Brain microvascular endothelial cell (primary cell): Measurements from ENCODE around the gene LST1.

ENCODE experiments used
- DNase-seq: peaks from one replicate; pipeline ENCODE4 v3.0.0-alpha.2; 2020
- H3K27ac ChIP-seq: fragments of 250-450 bp; sonication (Bioruptor Pico); 2 replicates; pipeline ENCODE4 v1.5.1; 2020; ENCODE audit warnings: mild to moderate bottlenecking, moderate library complexity
- H3K27me3 ChIP-seq: fragments of 250-450 bp; sonication (Bioruptor Pico); replicated peaks from 2 replicates; pipeline ENCODE4 v1.5.1; 2020; ENCODE audit warnings: mild to moderate bottlenecking
- H3K36me3 ChIP-seq: fragments of 250-450 bp; sonication (Bioruptor Pico); replicated peaks from 2 replicates; pipeline ENCODE4 v1.5.1; 2020; ENCODE audit warnings: mild to moderate bottlenecking
- H3K4me3 ChIP-seq: 2 replicates; pipeline ENCODE4 v1.5.1; 2011; ENCODE audit warnings: low read depth, mild to moderate bottlenecking, control low read depth, low read length, moderate library complexity
- in situ Hi-C: cut with HindIII; loops from 2 replicates; pipeline ENCODE4 v1.10.0; 2017; ENCODE audit warnings: low sequenced_read_pairs, low pct_ligation_motif_present
- TF ChIP-seq, protein P1 (sequence below): IDR thresholded peaks from 2 replicates; pipeline ENCODE4 v1.5.1; 2011; ENCODE audit warnings: low read depth, mild to moderate bottlenecking, moderate library complexity, low read length, control low read depth, inconsistent platforms; ENCODE audit errors: missing control alignments

LST1 gene

GRCh38 chr6:31567531-31568370 lies 18.3 kb upstream of the LST1 start:
- in situ Hi-C loops, result no loop called here
- Histone ChIP-seq H3K27ac (no peak overlapping the region), H3K27me3 (no peaks in the 10 kb centered on the region), H3K36me3 (no peaks in the 10 kb centered on the region), H3K4me3 (no peak overlapping the region)
- no peak for DNase-seq
- TF ChIP-seq, protein P1, sequence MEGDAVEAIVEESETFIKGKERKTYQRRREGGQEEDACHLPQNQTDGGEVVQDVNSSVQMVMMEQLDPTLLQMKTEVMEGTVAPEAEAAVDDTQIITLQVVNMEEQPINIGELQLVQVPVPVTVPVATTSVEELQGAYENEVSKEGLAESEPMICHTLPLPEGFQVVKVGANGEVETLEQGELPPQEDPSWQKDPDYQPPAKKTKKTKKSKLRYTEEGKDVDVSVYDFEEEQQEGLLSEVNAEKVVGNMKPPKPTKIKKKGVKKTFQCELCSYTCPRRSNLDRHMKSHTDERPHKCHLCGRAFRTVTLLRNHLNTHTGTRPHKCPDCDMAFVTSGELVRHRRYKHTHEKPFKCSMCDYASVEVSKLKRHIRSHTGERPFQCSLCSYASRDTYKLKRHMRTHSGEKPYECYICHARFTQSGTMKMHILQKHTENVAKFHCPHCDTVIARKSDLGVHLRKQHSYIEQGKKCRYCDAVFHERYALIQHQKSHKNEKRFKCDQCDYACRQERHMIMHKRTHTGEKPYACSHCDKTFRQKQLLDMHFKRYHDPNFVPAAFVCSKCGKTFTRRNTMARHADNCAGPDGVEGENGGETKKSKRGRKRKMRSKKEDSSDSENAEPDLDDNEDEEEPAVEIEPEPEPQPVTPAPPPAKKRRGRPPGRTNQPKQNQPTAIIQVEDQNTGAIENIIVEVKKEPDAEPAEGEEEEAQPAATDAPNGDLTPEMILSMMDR, result no peak

GRCh38 chr6:31568537-31568961 lies 17.5 kb upstream of the LST1 start:
- H3K36me3 ChIP-seq, result no peaks in the 10 kb centered on the region
- in situ Hi-C loops, result no loop called here
- no peaks in the 10 kb centered on the region for H3K27me3 ChIP-seq
- H3K27ac ChIP-seq, result no peak overlapping the region
- H3K4me3 ChIP-seq, result no peak overlapping the region
- TF ChIP-seq, protein P1, result no peak
- DNase-seq, result no peak

GRCh38 chr6:31569861-31570536 lies 16.1 kb upstream of the LST1 start:
- Histone ChIP-seq H3K4me3 (no peak overlapping the region), H3K36me3 (no peaks in the 10 kb centered on the region), H3K27me3 (no peaks in the 10 kb centered on the region), H3K27ac (no peak overlapping the region)
- no peak for DNase-seq
- TF ChIP-seq, protein P1, result no peak
- in situ Hi-C loops, result no loop called here

- Histone ChIP-seq H3K36me3 (no peaks in the 10 kb centered on the region), H3K27me3 (no peaks in the 10 kb centered on the region), H3K27ac (no peak within 1 kb of the TSS), H3K4me3 (no peak within 1 kb of the TSS)
- TF ChIP-seq, protein P1, result no peak
- in situ Hi-C loops, result no loop called here
- no peak for DNase-seq
Measured at GRCh38 chr6:31572041-31572911, 13.8 kb upstream of the LST1 start, which contains the start of gene LTA. LTA (plus strand) TSS chr6:31572289; CDS start chr6:31572743, 454 bp downstream.

GRCh38 chr6:31573239-31574105 lies 12.6 kb upstream of the LST1 start:
- in situ Hi-C loops, result no loop called here
- Histone ChIP-seq H3K27ac (no peak overlapping the region), H3K4me3 (no peak overlapping the region), H3K36me3 (no peaks in the 10 kb centered on the region), H3K27me3 (no peaks in the 10 kb centered on the region)
- TF ChIP-seq, protein P1, result no peak
- no peak for DNase-seq
